NCI-H510A treated with DMSO at 0.1 percent for 48 hours (cell line): Measurements from ENCODE around the gene SORCS2.
A peak's percentile ranks its signal among the peaks of the same experiment; 100 is the strongest.
"Not testable (repeated sequence)": the region's sequence is repeated elsewhere in the genome, so short reads cannot be mapped to it uniquely, and the experiment has no call there.

Source experiments
- DNase-seq: peaks from one replicate; lab custom pipeline; 2025; lab: John Stamatoyannopoulos, UW

SORCS2 gene

DNA sequence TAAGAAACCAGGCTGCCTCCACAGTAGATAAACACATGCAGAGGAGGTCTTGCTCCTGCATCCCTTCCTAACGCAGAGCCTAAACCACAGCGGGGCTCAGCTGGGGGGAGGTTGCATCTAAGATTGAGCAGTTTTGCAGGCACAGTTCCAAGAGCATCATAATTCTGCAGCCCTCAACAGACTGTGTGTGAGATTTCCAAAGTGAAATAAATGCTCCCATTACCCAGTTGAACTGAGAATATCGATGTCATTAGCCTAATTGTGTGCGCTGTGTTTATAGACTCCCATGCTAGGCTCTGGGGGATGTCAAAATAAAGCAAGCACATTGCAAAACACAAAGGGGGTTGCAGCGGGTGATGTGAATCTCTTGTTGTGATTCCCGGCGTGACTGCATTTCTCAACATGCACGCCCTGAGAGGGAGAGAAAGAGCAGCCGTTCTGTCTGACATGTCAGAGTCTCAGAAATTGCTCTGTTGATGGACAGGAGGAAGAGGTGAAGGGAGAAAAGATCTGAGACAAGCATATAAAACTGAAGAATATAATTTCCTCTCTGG is 392.3 kb downstream of the SORCS2 start:
- DNase-seq = no peak

DNA sequence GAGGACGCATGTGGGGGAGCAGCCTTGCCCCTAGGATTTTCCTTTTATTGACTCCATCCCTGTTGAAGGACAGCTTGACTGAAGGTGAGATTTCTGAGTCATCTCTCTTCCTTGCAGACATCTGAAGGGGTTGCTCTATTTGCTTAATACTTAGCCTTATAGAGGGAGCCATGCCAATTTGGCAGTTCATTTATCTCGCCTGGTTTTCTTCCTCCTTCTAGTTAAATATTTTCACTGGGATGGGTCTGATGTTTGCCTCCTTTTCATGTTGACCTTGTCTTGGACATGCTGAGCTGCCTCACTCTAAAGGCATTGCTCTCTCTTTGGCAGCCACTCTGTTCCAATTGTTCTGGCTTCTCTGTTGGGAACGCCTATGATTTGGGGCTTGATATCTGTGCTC is 393.4 kb downstream of the SORCS2 start:
- DNase-seq = no peak

DNA sequence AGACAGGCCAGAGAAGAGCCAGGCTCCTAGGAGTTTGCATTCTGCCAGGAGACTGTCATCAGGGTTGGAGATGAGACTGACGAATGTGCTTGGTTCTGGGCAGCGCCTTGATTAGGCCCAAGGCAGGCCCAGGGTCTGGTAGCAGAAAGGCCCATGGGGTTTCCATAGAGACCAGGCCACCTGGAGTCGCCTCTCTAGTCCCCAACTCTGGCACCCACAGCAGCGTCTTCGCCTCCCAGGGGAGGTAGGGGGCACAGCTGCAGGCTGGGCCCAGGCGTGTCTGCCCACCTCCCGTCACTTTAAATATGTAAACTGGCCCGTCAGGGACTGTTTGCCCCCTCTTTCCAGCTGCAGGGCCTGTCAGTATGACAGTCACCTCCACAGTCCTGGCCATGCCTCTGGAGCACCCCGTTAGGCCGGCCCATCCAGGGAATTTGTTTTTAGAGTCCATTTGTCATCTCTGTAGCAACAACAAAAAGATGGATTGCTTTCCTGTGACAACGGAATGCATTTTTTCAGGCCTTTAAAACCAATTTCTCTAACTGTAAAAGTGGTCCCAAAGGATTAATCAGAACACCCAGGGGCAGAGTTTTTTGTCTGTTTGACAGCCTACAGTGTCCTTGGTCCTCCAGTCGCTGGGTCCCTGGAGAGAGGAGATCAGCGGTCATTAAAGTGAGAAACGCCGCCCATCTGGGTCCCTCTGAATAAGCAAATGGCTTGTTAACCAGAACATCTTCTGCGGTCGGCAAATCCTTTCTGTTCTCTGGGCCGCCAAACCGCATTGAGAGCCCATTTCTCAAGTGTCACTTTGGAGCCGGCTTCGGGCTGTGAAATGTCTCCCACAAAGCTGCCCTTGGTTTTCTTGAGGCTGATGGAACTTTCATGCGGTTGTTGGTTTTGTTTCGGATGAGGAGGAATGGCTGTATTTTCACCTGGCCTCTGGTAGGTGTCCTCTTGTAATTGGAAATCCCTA is 395.4 kb downstream of the SORCS2 start:
- DNase-seq = no peak

DNA sequence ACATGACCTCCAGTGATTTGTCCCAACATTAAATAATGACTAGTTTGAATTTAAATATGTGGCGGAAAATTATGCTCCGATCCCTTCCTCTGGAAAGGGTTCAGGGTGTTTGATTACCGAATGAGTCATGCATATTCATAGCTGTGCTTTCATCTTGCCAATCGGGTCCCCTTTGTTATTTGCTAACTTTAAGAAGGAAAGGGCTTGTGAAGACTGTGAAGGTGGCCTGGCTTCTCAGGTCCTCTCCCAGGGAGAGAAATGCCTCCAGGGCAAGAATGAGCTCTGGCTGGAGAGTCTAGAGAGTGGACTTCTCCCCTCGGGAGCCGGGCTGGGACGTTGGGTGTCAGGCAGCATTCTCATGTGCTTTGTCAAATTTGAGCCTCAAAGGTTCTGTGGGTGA is 397.9 kb downstream of the SORCS2 start:
- no peak for DNase-seq

DNA sequence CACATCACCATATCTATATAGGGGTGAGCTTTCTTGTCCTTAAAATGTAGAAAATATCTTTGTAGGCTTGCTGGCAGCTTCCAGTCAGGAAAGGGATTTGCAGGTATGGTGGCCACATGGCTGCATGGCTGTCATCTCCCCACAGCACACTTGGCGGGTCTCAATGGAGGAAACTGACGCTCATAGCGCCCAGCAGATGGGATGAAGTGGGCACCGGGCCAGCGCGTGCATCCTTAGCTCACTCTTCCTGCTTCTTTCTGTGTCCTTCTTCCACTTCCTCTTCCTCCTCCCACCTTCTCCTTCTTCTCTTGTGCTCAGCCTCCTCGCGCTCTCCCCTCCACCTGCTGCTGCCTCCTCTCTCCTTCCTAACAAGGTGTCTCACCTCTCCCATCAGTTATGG is 398.6 kb downstream of the SORCS2 start:
- no peak for DNase-seq

DNA sequence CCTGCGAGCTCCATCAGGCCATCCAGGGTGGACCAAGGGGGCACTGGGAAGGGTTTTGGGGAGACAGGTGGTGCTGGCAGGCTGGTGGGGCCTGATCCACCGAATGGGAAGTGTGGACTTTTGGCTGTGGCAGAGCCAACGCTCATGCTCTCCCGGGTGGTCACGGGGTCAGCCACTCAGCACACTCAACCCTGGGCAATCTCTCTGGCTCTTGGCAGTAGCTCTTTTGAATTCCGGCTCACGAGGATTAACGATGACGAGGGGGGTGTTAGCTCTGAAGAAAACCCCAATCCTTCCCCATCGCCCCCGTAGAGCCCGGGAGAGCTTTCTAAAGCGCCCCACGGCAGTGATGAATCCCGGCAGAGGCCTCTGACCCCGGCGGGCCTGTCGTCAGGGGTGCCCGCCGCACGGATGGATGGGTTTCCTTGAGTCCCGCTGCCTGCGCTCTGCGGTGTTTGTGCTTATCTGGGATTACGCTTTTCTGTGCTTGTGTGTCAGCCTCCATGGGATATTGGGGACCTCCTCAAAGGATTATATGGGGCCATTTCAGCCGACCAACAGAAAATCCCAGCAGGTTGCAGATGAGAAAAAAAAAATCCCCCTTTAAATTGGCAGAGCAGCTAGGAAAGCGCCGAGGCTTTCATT is 399.2 kb downstream of the SORCS2 start:
- no peak for DNase-seq

DNA sequence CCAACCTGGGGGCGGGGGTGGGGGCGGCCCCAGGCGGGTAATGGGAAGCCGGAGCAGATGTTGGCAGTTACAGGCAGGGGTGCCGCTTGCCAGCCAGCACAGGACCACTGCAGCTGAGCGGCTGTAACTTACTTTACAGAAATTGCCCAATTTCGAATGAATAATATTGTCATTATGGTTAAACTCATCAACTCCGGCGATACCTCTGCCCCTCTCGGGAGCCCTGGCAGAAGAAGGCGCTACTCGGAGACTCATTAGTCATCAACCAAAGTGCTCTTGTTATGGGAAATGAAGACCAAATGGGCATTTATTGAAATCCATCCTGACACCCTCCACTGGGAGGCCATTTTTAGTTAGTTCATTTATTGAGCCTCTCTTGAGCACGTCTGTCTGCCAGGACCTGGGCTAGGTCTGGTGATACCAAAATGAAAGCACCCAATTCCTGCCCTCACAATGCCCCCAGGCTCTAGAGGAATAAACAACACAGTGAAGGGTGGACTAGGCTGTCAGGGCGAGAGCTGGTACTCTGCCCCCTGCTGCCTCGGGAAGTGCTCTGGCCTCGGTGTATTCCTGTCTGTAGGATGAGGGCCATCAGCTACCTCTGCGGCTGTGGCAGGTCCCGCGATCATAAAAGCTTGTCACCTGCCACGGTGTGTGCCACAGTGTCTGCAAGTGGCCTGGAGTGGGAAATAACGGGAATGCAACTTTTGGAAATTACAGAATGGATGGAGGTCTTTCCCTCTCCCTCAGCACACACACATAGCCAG is 401.5 kb downstream of the SORCS2 start:
- peak; percentile 2 for DNase-seq

DNA sequence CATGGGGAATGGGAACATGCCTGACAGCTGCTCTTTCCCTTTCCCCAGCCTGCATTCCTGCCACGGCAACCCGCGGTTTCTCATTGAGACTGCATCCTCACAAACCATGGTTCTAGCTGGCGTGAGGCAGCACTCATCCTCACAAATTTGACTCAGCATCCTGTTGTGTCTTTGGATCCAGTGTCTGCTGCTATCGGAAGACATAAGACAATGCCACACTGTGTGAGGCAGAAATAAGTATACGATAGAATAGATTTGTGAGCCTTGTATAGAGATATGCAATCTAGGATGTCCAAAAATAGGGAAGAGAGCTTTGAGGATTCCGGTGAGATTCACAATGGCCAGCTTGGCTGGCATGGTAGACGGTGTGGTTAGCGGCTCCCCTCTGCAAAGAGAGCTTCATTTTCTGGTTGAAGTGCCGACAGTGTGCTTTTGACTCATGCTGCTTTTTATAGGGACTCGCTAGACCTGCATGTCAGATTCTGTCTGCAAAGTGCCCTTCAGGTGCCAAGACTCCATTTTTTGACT is 403.7 kb downstream of the SORCS2 start:
- DNase-seq = no peak

DNA sequence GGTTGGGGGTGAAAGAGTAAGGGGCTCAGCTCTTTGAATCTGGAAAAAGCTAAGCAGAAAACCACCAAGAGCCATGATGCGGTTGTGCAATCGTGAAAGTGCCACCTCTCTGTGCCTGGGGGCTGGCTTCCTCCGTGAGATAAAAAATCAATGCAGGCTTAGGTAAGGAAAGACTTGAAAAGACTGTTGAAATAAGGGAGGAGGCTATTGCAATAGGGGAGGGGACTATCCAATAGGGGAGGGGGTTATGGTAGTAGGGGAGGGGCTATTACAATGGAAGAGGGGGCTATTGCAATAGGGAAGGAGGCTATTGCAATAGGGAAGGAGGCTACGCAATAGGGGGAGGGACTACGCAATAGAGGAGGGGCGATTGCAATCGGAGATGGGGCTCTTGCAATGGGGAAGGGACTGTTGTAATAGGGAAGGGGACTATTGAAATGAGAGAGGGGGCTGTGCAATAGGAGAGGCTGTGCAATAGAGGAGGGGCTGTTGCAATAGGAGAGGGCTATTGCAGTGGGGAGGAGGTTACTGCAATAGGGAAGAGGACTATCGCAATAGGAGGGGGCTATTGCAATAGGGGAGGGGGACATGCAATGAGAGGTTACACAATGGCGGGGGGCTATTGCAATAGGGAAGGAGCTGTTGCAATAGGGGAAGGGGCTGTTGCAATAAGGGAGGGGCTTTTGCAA is 404.7 kb downstream of the SORCS2 start:
- DNase-seq = no peak

DNA sequence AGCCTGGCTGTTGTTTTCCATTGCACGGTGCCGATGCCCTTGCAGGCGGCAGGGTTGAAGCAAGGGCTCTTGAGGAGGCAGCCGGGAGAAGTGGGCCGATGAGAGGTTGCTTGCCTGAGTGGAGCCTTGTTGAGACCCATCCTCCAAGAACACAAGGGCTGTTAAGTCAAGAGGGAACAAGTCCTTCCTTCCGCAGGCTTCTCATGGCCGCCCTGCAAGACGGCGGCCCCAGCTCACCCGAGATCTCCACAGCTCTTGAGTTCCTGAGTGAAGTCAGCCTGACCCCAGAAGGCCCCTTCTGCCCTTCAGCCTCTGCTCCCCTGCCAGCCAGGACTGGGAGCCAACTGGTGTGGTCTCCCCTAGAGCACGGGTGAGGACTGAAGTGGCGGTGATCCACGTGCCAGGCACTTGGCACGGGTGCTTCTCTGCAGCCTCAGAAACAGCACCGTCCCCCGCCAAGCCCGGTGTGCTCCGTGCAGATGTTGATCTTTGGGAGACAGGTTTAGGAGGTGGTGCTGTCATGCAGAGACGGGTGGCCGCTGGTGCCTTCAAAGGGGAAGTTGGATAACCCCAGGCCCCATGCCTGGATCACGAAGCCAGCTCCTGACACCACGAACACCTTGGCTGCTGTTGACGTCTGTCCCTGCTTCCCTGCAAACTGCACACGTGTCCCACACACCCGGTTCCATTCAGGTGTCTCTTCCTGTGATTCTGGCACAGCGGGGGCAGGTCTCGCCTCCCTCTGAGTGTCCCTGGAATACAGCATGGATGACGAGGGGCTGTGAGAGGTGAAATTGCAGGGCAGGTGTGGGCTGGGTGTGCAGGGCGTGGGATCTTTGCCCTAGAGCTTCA is 406.8 kb downstream of the SORCS2 start:
- peak; percentile 5 for DNase-seq

DNA sequence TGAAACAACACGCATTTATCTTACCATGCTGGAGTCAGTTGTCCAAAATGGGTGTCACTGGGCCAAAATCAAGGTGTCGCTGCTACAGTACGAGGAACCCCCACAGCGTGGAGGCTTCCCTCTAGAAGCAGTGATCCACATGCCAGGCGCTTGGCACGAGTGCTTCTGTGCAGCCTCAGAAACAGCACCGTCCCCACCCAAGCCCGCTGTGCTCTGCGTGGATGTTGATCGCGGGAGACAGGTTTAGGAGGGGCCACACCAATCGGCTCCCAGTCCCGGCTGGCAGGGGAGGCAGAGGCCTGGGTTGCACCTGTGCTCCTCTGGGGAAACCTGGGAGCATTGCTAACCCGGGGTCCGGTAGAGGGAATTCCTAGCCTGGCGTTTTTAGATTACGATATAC is 407.9 kb downstream of the SORCS2 start:
- no peak for DNase-seq

DNA sequence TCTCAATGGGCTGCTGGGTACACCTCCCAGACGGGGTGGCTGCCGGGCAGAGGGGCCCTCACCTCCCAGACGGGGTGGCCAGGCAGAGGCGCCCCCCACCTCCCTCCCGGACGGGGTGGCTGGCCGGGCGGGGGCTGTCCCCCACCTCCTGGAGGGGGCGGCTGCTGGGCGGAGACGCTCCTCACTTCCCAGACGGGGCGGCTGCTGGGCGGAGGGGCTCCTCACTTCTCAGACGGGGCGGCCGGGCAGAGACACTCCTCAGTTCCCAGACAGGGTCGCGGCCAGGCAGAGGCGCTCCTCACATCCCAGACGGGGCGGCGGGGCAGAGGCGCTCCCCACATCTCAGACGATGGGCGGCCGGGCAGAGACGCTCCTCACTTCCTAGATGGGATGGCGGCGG is 409.8 kb downstream of the SORCS2 start:
- DNase-seq = not testable (repeated sequence)

DNA sequence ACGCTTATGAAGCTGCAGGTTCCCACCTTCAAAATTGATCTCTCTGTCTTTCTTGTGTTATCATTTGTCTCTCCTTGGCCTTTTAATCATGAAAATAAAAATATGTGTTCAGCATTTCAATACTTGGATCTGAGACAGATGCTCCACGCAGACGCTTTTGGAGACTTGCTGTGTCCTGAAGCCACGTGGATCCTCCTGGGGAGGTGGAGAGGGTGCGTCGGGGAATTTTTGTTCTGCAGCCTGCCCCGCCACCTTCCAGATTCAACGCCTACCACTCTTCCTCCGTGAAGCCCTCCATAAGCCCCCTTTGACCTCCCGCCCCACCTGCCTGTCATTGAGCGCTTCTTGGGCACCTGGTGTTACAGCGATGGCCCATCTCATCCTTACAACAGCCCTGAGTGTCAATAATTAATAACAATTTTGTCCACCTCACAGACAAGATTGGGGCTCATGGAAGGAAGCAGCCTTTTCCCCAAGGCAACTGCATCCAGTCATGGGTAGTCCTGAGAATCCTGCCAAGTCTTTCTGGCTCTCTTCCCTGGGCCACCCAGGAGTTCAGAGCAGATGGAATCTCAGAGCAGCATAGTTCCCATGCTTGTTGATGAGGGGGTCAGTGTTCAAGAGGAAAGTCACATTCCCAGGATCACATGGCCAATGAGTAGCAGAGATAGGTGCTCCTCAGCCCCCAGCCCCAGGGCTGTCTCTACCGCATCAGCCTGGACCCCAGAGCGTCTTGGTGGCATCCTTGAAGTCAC is 415.0 kb downstream of the SORCS2 start:
- DNase-seq = no peak

DNA sequence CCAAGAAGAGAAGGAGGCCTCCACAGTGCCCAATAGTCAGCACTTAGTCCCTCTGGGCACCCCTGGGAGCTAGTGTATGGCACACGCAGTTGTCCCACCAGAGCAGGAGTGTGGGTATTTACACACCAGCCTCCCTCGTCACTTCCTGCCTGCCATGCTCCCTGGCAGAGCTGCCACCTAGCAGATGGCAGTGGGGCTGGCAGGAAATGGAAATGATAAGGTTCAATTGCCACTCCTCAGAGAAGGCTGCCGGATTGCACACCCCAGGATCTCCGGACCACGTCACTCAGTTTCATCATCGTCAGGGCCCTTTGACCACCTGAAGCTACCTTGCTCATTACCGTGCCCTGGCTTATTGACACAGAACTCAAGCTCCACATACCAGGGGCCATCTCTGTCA is 415.7 kb downstream of the SORCS2 start:
- peak; percentile 1 for DNase-seq

DNA sequence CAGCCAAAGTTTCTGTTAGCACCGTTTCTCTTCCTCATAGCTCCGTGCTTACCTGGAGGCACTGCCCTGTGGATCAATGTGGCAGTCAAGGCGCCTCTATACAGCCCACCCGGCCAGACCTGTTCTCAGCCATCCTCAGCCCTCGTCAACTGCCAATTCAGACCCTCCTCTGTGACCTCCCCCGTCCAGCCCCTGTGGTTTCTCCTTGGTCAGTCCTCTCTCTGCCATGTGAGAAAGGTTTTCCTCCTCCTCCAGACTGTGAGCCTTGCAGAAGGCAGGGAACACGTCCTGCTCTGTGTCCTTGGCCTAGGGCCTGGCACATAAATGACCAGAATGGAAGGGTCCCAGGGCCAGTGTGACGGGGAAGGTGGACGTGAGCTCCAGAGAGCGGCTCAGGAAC is 417.0 kb downstream of the SORCS2 start:
- DNase-seq = no peak

DNA sequence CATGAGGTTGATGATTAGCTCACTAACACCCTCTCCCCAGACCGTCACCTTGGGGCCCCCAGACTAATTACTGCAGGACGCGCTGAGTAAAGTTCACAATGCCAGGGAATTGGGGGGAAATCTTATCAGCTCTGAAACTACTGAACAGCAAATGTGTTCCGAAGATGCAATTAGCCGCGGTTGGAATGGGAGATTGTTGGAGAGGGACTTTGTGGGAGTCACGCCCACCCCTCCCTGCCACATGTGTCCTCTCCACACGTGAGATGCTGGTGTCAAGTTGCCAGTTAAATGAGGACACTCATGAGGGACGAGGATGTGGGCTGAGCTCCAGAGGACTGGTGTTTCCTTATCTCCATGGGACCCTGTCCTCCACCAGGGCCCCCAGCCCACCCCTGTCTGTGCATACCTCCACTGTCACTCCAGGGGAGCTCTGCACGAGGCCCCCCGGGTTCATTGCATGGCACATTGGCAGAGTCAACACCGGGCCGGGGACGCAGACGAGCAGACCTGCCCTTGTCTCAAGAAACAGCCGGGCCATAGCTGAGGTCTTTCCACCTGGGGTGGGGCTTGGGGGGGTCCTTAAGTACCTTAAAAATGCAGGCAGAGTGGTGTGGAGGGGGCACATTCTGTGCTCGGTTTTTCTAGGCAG is 417.8 kb downstream of the SORCS2 start:
- DNase-seq = no peak

DNA sequence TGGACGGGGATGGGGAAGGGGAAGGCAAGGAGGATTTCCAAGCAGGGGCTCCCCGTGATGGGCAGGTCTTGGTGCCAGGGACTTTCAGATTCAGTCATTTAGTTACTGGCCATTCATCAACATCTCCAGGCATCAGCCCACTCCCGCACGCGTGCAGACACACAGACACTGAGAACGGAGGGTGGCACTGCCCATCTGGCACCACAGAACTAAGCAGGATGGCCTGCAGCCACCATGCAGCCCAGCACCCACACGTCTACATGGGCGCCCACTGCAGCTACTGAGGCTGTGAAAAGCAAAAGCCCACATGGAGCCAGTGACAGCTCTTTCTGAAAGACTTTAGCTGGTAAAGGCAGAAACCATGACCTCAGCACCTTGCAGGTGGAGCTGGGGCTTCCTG is 418.5 kb downstream of the SORCS2 start:
- no peak for DNase-seq

DNA sequence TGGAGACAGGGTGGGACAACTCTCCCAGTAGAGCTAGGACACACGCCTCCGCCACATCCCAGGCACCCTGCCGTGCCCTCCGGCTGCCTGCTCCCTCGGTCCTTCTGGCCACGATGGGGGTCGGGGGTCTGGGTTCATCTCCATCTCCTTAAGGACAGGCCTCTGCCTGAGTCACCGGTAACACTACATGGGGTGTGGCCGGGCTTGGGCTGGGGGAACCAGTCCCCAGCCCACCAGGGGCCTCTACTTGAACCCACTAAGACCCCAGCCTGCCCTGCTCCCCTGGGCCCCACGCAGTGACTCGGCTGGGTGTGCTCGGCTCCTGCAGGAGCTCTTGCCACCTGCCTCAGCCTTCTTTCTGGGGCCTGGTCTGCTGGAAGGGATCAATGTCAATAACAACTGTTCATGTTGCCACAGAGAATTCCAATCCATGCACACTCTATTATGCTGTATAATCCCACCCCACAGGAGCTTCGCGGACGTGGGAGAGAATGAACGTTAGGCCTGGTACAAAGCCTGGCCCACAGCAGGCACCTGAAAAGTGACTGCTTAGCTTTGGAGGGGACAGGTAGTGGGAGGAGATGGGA is 420.1 kb downstream of the SORCS2 start:
- no peak for DNase-seq
